M059J (cell line): ENCODE results near the gene TMEM165. TPM values are rescaled to one million over a fixed set of nuclear protein-coding genes. Genes with fewer than 3 reads are reported as not detected.

Experiments
- DNase-seq: peaks from one replicate; pipeline ENCODE4 v3.0.0-alpha.2; 2012; ENCODE audit warnings: low read depth
- total RNA-seq: library from RNA; depleted of rRNA; stranded (reverse); fragments of >200 nt; shearing (Covaris generic); gene quantifications from 2 replicates; pipeline ENCODE4 v1.2.3, GENCODE V29; 2014; rRNA removed

TMEM165 gene
- total RNA-seq, 1 experiment from 2014 or later: 143 TPM

- peak; percentile 61 for DNase-seq
Measured at GRCh38 chr4:55458164-55458563, 62.4 kb downstream of the TMEM165 start.

DNA sequence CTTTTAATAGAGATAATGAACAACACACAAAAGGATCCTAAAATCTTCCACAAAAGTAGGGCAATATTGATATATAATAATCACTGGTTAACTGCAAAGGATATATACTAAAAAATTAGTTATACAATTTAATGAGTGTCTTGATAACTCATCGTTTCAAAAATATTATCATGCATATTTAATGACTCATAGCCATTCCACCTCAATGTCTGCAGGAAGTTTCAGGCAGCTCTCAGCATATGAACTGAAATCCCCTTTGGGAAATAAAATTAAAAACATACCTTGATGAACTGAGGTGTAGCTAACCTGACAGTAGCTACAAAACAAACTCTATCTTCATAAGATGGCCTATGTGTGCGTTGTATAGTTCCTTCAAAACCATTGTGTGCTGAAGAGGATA is 62.9 kb downstream of the TMEM165 start:
- no peak for DNase-seq

GRCh38 chr4:55466001-55466400 is 70.2 kb downstream of the TMEM165 start:
- DNase-seq: no peak

- DNase-seq: peak; percentile 65
Measured at GRCh38 chr4:55468724-55469123, 73.0 kb downstream of the TMEM165 start.

- no peak for DNase-seq
Measured at GRCh38 chr4:55469979-55470378, 74.2 kb downstream of the TMEM165 start.

Other genes starting within 250 kb of the TMEM165 start
- 4.1 and 4.7 TPM in 2 replicates for gene SRD5A3, start 49.7 kb upstream of the TMEM165 start, total RNA-seq
- 14.1 and 16.8 TPM in 2 replicates for gene CLOCK, start 151.0 kb downstream of the TMEM165 start, total RNA-seq
- not detected in 2 replicates for gene PDCL2, start 196.3 kb downstream of the TMEM165 start, total RNA-seq
- 5.2 and 9.6 TPM in 2 replicates for gene NMU, start 240.3 kb downstream of the TMEM165 start, total RNA-seq